HG03378 (cell line): ENCODE results near the gene SFT2D1.
A peak's percentile ranks its signal among the peaks of the same experiment; 100 is the strongest.
"Not testable (repeated sequence)": the region's sequence is repeated elsewhere in the genome, so short reads cannot be mapped to it uniquely, and the experiment has no call there.

Experiments
- ATAC-seq: cut with Tn5 transposase; IDR thresholded peaks from one replicate; pipeline ENCODE4 v1.9.1; 2021; ENCODE audit warnings: mild to moderate bottlenecking, moderate library complexity; ENCODE audit not compliant: unreplicated experiment

Gene SFT2D1

DNA sequence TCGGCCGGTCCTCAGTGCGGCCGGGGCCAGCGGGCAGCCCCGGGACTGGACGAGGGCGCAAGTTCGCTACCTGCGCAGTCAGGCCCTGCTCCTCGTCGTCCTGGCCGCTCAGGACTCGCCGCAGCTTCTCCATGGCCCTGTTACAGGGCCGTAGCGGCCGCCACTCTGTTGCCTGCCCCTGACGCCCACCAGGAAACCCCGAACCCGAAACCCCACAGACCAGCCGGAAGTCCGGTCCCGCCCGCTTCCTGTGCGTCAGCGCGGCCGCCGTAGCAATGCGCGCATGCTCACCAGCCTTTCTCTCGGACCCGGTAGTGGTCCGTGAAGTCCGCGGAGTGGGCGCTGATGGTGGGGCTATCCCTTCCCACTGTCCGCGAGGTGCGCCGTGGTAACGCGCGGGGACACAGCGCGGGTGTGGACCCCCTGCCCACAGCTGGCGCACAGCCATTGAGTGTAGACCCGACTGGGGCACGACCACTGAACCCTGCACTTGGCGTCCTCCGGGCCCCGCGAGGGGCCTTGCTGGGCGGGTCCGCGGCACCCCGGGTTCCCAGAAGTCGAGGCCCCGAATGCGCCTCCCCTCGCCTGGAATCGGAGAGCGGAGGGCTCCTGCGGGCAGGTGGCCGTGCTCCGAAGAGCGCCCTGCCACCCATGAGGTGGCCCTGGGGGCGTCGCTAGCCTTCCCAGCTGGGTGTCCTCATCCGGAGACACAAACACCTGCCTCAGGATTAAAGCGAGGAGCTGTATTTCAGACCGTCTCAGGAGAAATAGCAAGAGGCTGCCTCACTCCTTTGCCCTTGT is at the start of gene SFT2D1:
TSS of gene SFT2D1 (minus strand) at position 197 of the 801 bp plus-strand sequence. CDS start at position 133, 64 bp downstream.
- ATAC-seq = peak; percentile 84

- ATAC-seq = no peak
These were observed 46.8 kb upstream of the SFT2D1 start for GRCh38 chr6:166389119-166389518.

- no peak for ATAC-seq
These were observed 46.1 kb upstream of the SFT2D1 start for GRCh38 chr6:166388290-166389004.

- ATAC-seq = no peak
These were observed 45.4 kb upstream of the SFT2D1 start for GRCh38 chr6:166387642-166388289.

- not testable (repeated sequence) for ATAC-seq
These were observed 44.8 kb upstream of the SFT2D1 start for GRCh38 chr6:166387098-166387497.

GRCh38 chr6:166386111-166386510 is 43.8 kb upstream of the SFT2D1 start:
- no peak for ATAC-seq

GRCh38 chr6:166383802-166384363 is 41.5 kb upstream of the SFT2D1 start:
- ATAC-seq = peak; percentile 5

- ATAC-seq = peak; percentile 78
These were observed 40.8 kb upstream of the SFT2D1 start, which contains the start of gene MPC1 for GRCh38 chr6:166382933-166383801. Gene MPC1, minus strand, starts transcription at chr6:166382940. Its CDS starts 64 bp downstream, at chr6:166382876.

- ATAC-seq = no peak
These were observed 40.2 kb upstream of the SFT2D1 start for GRCh38 chr6:166382500-166382932.

DNA sequence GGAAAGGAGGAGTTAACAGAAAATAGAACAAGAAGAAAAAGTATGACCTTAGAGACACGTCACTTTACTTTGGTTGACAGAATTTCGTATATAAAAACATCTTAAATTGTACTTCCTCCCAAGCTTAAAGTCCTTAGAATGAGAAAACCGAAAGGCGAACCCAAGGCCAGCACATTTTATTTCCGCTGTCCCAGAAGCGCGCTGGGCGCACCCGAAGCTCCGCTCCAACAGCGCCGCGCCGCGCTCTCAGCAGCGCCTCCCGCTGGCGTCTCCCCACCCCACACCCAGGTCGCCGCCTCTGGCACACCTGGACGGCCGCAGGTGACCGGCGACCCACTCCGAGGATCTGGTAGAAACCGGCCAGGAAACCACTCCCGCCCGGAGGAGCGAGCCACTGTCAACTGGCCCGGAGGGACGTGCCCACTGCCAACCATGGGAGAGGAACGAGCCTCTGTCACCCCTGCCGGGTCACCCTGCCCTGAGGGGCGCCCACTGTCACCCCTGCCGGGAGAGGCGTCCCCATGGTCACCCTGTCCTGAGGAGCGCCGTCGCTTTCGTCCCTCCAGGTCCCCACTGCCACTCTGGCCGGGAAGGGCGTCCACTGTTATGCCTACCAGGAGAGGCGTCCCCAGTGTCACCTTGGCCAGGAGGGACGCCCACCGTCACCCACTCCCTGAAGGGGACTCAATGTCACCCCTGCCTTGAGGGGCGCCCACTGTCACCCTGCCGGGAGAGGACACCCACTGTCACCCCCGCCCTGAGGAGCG is 39.6 kb upstream of the SFT2D1 start:
- peak; percentile 42 for ATAC-seq

DNA sequence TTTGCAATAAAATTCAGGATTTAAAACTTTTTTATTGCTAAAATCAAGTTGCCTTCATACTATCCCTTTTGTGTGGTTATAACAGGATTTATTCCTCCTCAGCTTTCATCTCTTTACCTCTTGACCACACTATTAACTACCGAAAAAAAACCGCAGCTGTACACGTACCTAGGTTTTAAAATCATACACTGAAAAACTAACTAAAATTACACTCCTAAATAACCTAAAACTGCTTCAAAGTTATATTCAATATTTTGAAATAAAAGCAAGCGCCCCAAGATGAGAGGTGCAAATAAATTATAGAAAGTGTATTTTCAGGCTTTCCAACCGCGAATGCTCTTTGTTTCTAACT is 39.0 kb upstream of the SFT2D1 start:
- ATAC-seq = no peak

- no peak for ATAC-seq
These were observed 37.5 kb upstream of the SFT2D1 start for GRCh38 chr6:166379800-166380199.

GRCh38 chr6:166379103-166379586 is 36.8 kb upstream of the SFT2D1 start:
- no peak for ATAC-seq

DNA sequence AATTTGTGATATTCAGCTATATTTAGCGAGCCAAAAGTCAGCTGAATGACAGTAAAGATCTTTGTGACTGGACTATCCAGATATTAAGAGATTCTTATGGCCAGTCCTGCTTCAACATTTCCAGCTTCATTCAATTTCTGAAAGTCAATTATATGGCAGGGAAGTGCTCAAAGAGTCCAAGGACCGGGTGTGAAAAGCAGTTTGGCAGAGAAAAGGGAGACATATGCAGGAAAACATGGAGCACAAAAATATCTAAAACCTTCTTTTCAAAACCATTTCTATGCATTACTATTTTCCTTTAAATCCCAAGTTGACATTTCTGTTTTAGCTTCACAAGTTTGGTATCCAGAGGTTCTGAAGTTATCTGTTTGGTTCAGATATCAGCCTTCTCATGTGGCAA is 35.4 kb upstream of the SFT2D1 start:
- ATAC-seq = no peak

DNA sequence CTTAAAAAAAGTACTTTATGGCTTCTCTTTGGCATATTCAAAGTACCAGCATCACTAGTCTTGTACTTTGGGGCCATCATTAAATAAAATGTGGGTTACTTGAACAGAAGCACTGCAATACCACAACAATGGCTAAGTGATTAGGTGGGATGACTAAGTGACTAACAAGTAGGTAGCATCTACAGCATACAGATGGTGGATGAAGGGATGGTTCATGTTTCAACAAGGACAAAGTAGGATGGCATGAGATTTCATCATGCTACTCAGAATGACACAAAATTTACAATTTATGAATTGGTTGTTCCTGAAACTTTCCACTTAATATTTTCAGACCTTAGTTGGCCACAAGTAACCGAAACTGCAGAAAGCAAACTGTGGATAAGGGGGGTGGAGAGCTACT is 32.7 kb upstream of the SFT2D1 start:
- no peak for ATAC-seq

GRCh38 chr6:166370489-166370888 is 28.1 kb upstream of the SFT2D1 start:
- no peak for ATAC-seq

DNA sequence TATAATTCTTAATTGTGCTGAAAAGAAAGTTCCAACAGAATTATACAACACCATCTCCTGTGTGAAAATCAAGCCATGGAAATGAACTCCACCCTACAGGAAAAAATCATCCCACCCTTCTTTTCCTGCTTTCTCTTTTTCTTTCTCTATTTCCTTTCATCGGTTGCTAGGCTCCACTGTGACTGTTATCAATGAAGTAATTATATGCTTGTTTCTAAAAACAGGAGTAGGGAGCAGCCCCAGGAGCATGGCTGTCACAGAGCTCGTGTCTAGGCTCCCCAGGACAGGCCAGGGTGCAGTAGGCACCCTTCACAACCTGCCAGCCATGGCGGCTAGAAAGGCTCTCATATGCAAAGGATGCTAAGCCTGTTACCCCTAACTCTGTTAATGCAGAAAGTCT is 27.4 kb upstream of the SFT2D1 start:
- ATAC-seq = no peak

DNA sequence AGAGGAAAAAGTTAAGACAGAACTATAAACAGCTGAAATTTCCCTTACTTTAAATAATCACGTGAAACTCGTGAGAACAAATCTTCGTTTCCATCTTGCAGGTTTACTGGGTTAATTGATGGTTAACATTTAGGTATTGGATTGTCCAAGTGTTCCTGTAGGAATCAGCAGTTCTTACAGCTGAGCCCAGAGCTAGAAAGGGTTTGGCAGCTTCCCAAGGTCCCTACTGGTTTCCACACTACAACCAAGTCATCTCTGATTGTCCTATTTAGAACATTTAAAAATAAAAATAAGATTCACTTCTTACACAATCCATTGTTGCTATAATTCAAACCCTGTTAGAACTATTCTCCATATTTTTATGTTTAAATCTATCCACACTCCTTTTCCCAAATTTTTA is 24.6 kb upstream of the SFT2D1 start:
- ATAC-seq = no peak

- ATAC-seq = peak; percentile 75
These were observed 23.5 kb upstream of the SFT2D1 start for GRCh38 chr6:166365806-166366205.
